ENCODE data around the gene ARTN. TPM values are rescaled to one million over a fixed set of nuclear protein-coding genes. Genes with fewer than 3 reads are reported as not detected.

ARTN gene
- total RNA-seq (1.5 TPM), polyA plus RNA-seq (not detected)

- DNase-seq (no peak), ATAC-seq (ENCODE audit: low read depth in 2 of 2) (no peak)
- peaks cover 10% of the 10 kb centered on the region for H3K27me3 ChIP-seq (ENCODE audit: control insufficient read depth, insufficient read depth, low read length)
- no peak within 1 kb of the TSS for H3K4me3 ChIP-seq (ENCODE audit: low read depth, low read length)
- no peaks in the 10 kb centered on the region for H3K36me3 ChIP-seq (ENCODE audit: control insufficient read depth, insufficient read depth, low read length)
- no peaks in the 10 kb centered on the region for H3K9me3 ChIP-seq (ENCODE audit: control insufficient read depth in 2 of 2, low read length in 2 of 2)
- H3K9me3 Mint-ChIP-seq: no peaks in the 10 kb centered on the region
- H3K36me3 Mint-ChIP-seq: peaks cover 4% of the 10 kb centered on the region
- peaks cover 22% of the 10 kb centered on the region for H3K4me1 ChIP-seq (ENCODE audit: control insufficient read depth, insufficient read depth, low read length, poor library complexity, severe bottlenecking)
- no peak within 1 kb of the TSS for H3K27ac ChIP-seq (ENCODE audit: insufficient read depth, low read length, poor library complexity, severe bottlenecking)
- H3K4me3 Mint-ChIP-seq: peak within 1 kb of the TSS; percentile 13 to 66 (median 57)
- peaks cover 34% of the 10 kb centered on the region for H3K27me3 Mint-ChIP-seq
- peak within 1 kb of the TSS; percentile 27 to 54 (median 42) for H3K27ac Mint-ChIP-seq
- peaks cover 0 to 28% (median 12%) of the 10 kb centered on the region in 4 donors for H3K4me1 Mint-ChIP-seq
Measured at GRCh38 chr1:43933386-43934100, at the start of gene ARTN. TSS of gene ARTN (plus strand) at chr1:43933801. CDS start at chr1:43935657, 1,856 bp downstream.

- Mint-ChIP-seq H3K27ac (no peak overlapping the region), H3K4me3 (no peak overlapping the region), H3K9me3 (no peaks in the 10 kb centered on the region), H3K36me3 (peaks cover 4% of the 10 kb centered on the region), H3K27me3 (no peaks in the 10 kb centered on the region), H3K4me1 (peaks cover 0 to 8% (median 1%) of the 10 kb centered on the region in 4 donors)
- peaks cover under 1% of the 10 kb centered on the region for H3K36me3 ChIP-seq (ENCODE audit: control insufficient read depth, insufficient read depth, low read length)
- peak in 1 of 3 donors; percentile 18 for DNase-seq
- no peak for ATAC-seq (ENCODE audit: low read depth in 2 of 2)
- H3K9me3 ChIP-seq (ENCODE audit: control insufficient read depth in 2 of 2, low read length in 2 of 2): no peaks in the 10 kb centered on the region
- no peaks in the 10 kb centered on the region for H3K4me1 ChIP-seq (ENCODE audit: control insufficient read depth, insufficient read depth, low read length, poor library complexity, severe bottlenecking)
- no peaks in the 10 kb centered on the region for H3K27me3 ChIP-seq (ENCODE audit: control insufficient read depth, insufficient read depth, low read length)
- H3K27ac ChIP-seq (ENCODE audit: insufficient read depth, low read length, poor library complexity, severe bottlenecking): no peak overlapping the region
- H3K4me3 ChIP-seq (ENCODE audit: low read depth, low read length): no peak overlapping the region
Measured at GRCh38 chr1:43885279-43885801, 48.3 kb upstream of the ARTN start.

GRCh38 chr1:43887748-43888147 lies 45.9 kb upstream of the ARTN start:
- Histone ChIP-seq H3K9me3 (ENCODE audit: control insufficient read depth in 2 of 2, low read length in 2 of 2) (no peaks in the 10 kb centered on the region), H3K27me3 (ENCODE audit: control insufficient read depth, insufficient read depth, low read length) (no peaks in the 10 kb centered on the region), H3K36me3 (ENCODE audit: control insufficient read depth, insufficient read depth, low read length) (no peaks in the 10 kb centered on the region), H3K4me1 (ENCODE audit: control insufficient read depth, insufficient read depth, low read length, poor library complexity, severe bottlenecking) (no peaks in the 10 kb centered on the region), H3K27ac (ENCODE audit: insufficient read depth, low read length, poor library complexity, severe bottlenecking) (no peak overlapping the region), H3K4me3 (ENCODE audit: low read depth, low read length) (no peak overlapping the region)
- no peak for DNase-seq
- Mint-ChIP-seq H3K4me1 (peaks cover 0 to 8% (median 1%) of the 10 kb centered on the region in 4 donors), H3K36me3 (peaks cover 4% of the 10 kb centered on the region), H3K27me3 (no peaks in the 10 kb centered on the region), H3K4me3 (no peak overlapping the region), H3K9me3 (no peaks in the 10 kb centered on the region), H3K27ac (no peak overlapping the region)
- ATAC-seq (ENCODE audit: low read depth in 2 of 2): no peak

GRCh38 chr1:43890815-43891214 lies 42.8 kb upstream of the ARTN start:
- Mint-ChIP-seq H3K36me3 (peaks cover 23% of the 10 kb centered on the region), H3K4me3 (no peak overlapping the region), H3K27ac (no peak overlapping the region), H3K9me3 (no peaks in the 10 kb centered on the region), H3K27me3 (no peaks in the 10 kb centered on the region), H3K4me1 (peaks cover 0 to 4% (median 2%) of the 10 kb centered on the region in 4 donors)
- H3K27ac ChIP-seq (ENCODE audit: insufficient read depth, low read length, poor library complexity, severe bottlenecking): no peak overlapping the region
- H3K4me1 ChIP-seq (ENCODE audit: control insufficient read depth, insufficient read depth, low read length, poor library complexity, severe bottlenecking): no peaks in the 10 kb centered on the region
- H3K9me3 ChIP-seq (ENCODE audit: control insufficient read depth in 2 of 2, low read length in 2 of 2): no peaks in the 10 kb centered on the region
- H3K4me3 ChIP-seq (ENCODE audit: low read depth, low read length): no peak overlapping the region
- no peaks in the 10 kb centered on the region for H3K27me3 ChIP-seq (ENCODE audit: control insufficient read depth, insufficient read depth, low read length)
- no peak for DNase-seq
- peaks cover 3% of the 10 kb centered on the region for H3K36me3 ChIP-seq (ENCODE audit: control insufficient read depth, insufficient read depth, low read length)
- no peak for ATAC-seq (ENCODE audit: low read depth in 2 of 2)

- Histone ChIP-seq H3K4me3 (ENCODE audit: low read depth, low read length) (no peak overlapping the region), H3K36me3 (ENCODE audit: control insufficient read depth, insufficient read depth, low read length) (peaks cover 9% of the 10 kb centered on the region), H3K27ac (ENCODE audit: insufficient read depth, low read length, poor library complexity, severe bottlenecking) (no peak overlapping the region), H3K27me3 (ENCODE audit: control insufficient read depth, insufficient read depth, low read length) (no peaks in the 10 kb centered on the region), H3K9me3 (ENCODE audit: control insufficient read depth in 2 of 2, low read length in 2 of 2) (no peaks in the 10 kb centered on the region), H3K4me1 (ENCODE audit: control insufficient read depth, insufficient read depth, low read length, poor library complexity, severe bottlenecking) (no peaks in the 10 kb centered on the region)
- no peak for ATAC-seq (ENCODE audit: low read depth in 2 of 2)
- H3K4me1 Mint-ChIP-seq: peaks cover 0 to 4% (median 2%) of the 10 kb centered on the region in 4 donors
- no peak overlapping the region for H3K4me3 Mint-ChIP-seq
- H3K27me3 Mint-ChIP-seq: no peaks in the 10 kb centered on the region
- peaks cover 31% of the 10 kb centered on the region for H3K36me3 Mint-ChIP-seq
- no peaks in the 10 kb centered on the region for H3K9me3 Mint-ChIP-seq
- H3K27ac Mint-ChIP-seq: no peak overlapping the region
- no peak for DNase-seq
Measured at GRCh38 chr1:43893006-43893405, 40.6 kb upstream of the ARTN start.

GRCh38 chr1:43898981-43899380 lies 34.6 kb upstream of the ARTN start:
- H3K36me3 ChIP-seq (ENCODE audit: control insufficient read depth, insufficient read depth, low read length): peaks cover 9% of the 10 kb centered on the region
- H3K36me3 Mint-ChIP-seq: peaks cover 47% of the 10 kb centered on the region
- H3K27me3 ChIP-seq (ENCODE audit: control insufficient read depth, insufficient read depth, low read length): no peaks in the 10 kb centered on the region
- no peak overlapping the region for H3K4me3 Mint-ChIP-seq
- H3K4me3 ChIP-seq (ENCODE audit: low read depth, low read length): no peak overlapping the region
- no peaks in the 10 kb centered on the region for H3K27me3 Mint-ChIP-seq
- H3K27ac Mint-ChIP-seq: no peak overlapping the region
- H3K27ac ChIP-seq (ENCODE audit: insufficient read depth, low read length, poor library complexity, severe bottlenecking): no peak overlapping the region
- ATAC-seq (ENCODE audit: low read depth in 2 of 2) (no peak), DNase-seq (no peak)
- peaks cover 0 to 4% (median 0%) of the 10 kb centered on the region in 4 donors for H3K4me1 Mint-ChIP-seq
- no peaks in the 10 kb centered on the region for H3K4me1 ChIP-seq (ENCODE audit: control insufficient read depth, insufficient read depth, low read length, poor library complexity, severe bottlenecking)
- H3K9me3 ChIP-seq (ENCODE audit: control insufficient read depth in 2 of 2, low read length in 2 of 2): no peaks in the 10 kb centered on the region
- no peaks in the 10 kb centered on the region for H3K9me3 Mint-ChIP-seq

- H3K9me3 Mint-ChIP-seq: no peaks in the 10 kb centered on the region
- peak overlapping the region in 1 of 3 donors; percentile 80 for H3K27ac Mint-ChIP-seq
- no peaks in the 10 kb centered on the region for H3K27me3 Mint-ChIP-seq
- peaks cover 33% of the 10 kb centered on the region for H3K36me3 Mint-ChIP-seq
- peaks cover 6% of the 10 kb centered on the region for H3K36me3 ChIP-seq (ENCODE audit: control insufficient read depth, insufficient read depth, low read length)
- H3K4me3 Mint-ChIP-seq: no peak overlapping the region
- no peak overlapping the region for H3K4me3 ChIP-seq (ENCODE audit: low read depth, low read length)
- no peak overlapping the region for H3K27ac ChIP-seq (ENCODE audit: insufficient read depth, low read length, poor library complexity, severe bottlenecking)
- H3K9me3 ChIP-seq (ENCODE audit: control insufficient read depth in 2 of 2, low read length in 2 of 2): no peaks in the 10 kb centered on the region
- H3K27me3 ChIP-seq (ENCODE audit: control insufficient read depth, insufficient read depth, low read length): no peaks in the 10 kb centered on the region
- H3K4me1 ChIP-seq (ENCODE audit: control insufficient read depth, insufficient read depth, low read length, poor library complexity, severe bottlenecking): no peaks in the 10 kb centered on the region
- no peaks in the 10 kb centered on the region for H3K4me1 Mint-ChIP-seq
- ATAC-seq (ENCODE audit: low read depth in 2 of 2) (no peak), DNase-seq (no peak)
Measured at GRCh38 chr1:43900386-43900785, 33.2 kb upstream of the ARTN start.

All from CD4-positive, CD25-positive, alpha-beta regulatory T cell (primary cell).